HepG2 (cell line): ENCODE results near the gene XPNPEP2. TPM values are rescaled to one million over a fixed set of nuclear protein-coding genes. Genes with fewer than 3 reads are reported as not detected.

ENCODE experiments used
- ARID2 ChIP-seq: sonication (generic); formaldehyde crosslinking; IDR thresholded peaks from 2 replicates; pipeline ENCODE4 v1.8.1; 2022; ENCODE audit warnings: mild to moderate bottlenecking, missing genetic modification reagents, borderline replicate concordance
- CREB1 ChIP-seq, 2 experiments: fragments of 450-650 bp in 1 of 2; IDR thresholded peaks; 2 replicates each; pipeline ENCODE4 v1.6.1; 2016 to 2017; ENCODE audit warnings: control low read depth in 1 of 2, mild to moderate bottlenecking in 1 of 2, missing compliant biosample characterization in 1 of 2, missing genetic modification characterization in 1 of 2
- ELK4 ChIP-seq: sonication (generic); formaldehyde crosslinking; IDR thresholded peaks from 2 replicates; pipeline ENCODE4 v1.9.0; 2021; ENCODE audit warnings: missing genetic modification reagents, borderline replicate concordance
- EP300 ChIP-seq, 3 experiments: sonication (generic) in 1 of 3; formaldehyde crosslinking in 1 of 3; IDR thresholded peaks; 2 replicates each; pipeline versions ENCODE4 v1.5.1 to v1.6.1; 2011 to 2020; ENCODE audit warnings: low read depth in 2 of 3, low read length in 2 of 3, borderline replicate concordance in 1 of 3, improper control_type of control experiment in 1 of 3, mild to moderate bottlenecking in 1 of 3, missing genetic modification reagents in 1 of 3, moderate library complexity in 1 of 3
- HMG20A ChIP-seq: IDR thresholded peaks from 2 replicates; pipeline ENCODE4 v1.6.1; 2016; ENCODE audit warnings: borderline replicate concordance
- HMG20B ChIP-seq: conservative IDR thresholded peaks from 2 replicates; pipeline ENCODE4 v1.6.1; 2016; ENCODE audit warnings: missing genetic modification reagents, missing compliant biosample characterization
- HNF4G ChIP-seq, 2 experiments: sonication (generic) in 1 of 2; formaldehyde crosslinking in 1 of 2; IDR thresholded peaks; 2 replicates each; pipeline versions ENCODE4 v1.4.0 to v1.6.1; 2011 to 2020; ENCODE audit warnings: borderline replicate concordance in 2 of 2, low read depth in 2 of 2, mild to moderate bottlenecking in 2 of 2, low read length in 1 of 2, missing genetic modification reagents in 1 of 2, moderate library complexity in 1 of 2
- HOXA7 ChIP-seq: sonication (generic); formaldehyde crosslinking; IDR thresholded peaks from 2 replicates; pipeline ENCODE4 v1.8.1; 2022; ENCODE audit warnings: mild to moderate bottlenecking, missing genetic modification reagents, moderate library complexity
- MIXL1 ChIP-seq: IDR thresholded peaks from 2 replicates; pipeline ENCODE4 v1.6.1; 2016
- PAXIP1 ChIP-seq: sonication (generic); formaldehyde crosslinking; conservative IDR thresholded peaks from 2 replicates; pipeline ENCODE4 v1.4.0; 2020; ENCODE audit warnings: mild to moderate bottlenecking, missing genetic modification reagents, moderate library complexity
- REL ChIP-seq: sonication (generic); formaldehyde crosslinking; conservative IDR thresholded peaks from 2 replicates; pipeline ENCODE4 v1.8.0; 2022; ENCODE audit warnings: mild to moderate bottlenecking, missing genetic modification reagents, moderate library complexity
- SALL1 ChIP-seq: sonication (generic); formaldehyde crosslinking; IDR thresholded peaks from 2 replicates; pipeline ENCODE4 v1.8.0; 2022; ENCODE audit warnings: mild to moderate bottlenecking, missing genetic modification reagents
- SAP130 ChIP-seq: IDR thresholded peaks from 2 replicates; pipeline ENCODE4 v1.6.1; 2016; ENCODE audit warnings: low read depth
- SMC3 ChIP-seq: IDR thresholded peaks from 2 replicates; pipeline ENCODE4 v1.6.1; 2011; ENCODE audit warnings: low read length, improper control_type of control experiment
- SMYD3 ChIP-seq: sonication (generic); formaldehyde crosslinking; IDR thresholded peaks from 2 replicates; pipeline ENCODE4 v1.8.1; 2023; ENCODE audit warnings: mild to moderate bottlenecking, missing genetic modification reagents
- ZFP82 ChIP-seq: sonication (generic); formaldehyde crosslinking; IDR thresholded peaks from 2 replicates; pipeline ENCODE4 v1.5.1; 2020; ENCODE audit warnings: mild to moderate bottlenecking, missing genetic modification reagents, borderline replicate concordance
- ZNF276 ChIP-seq: sonication (generic); formaldehyde crosslinking; IDR thresholded peaks from 2 replicates; pipeline ENCODE4 v1.4.0; 2020; ENCODE audit warnings: mild to moderate bottlenecking, low read depth, missing genetic modification reagents
- ZNF441 ChIP-seq: sonication (generic); formaldehyde crosslinking; IDR thresholded peaks from 2 replicates; pipeline ENCODE4 v1.7.0; 2021; ENCODE audit warnings: missing genetic modification reagents, borderline replicate concordance
- ZNF530 ChIP-seq: sonication (generic); formaldehyde crosslinking; IDR thresholded peaks from 2 replicates; pipeline ENCODE4 v1.5.0; 2020; ENCODE audit warnings: low read depth, mild to moderate bottlenecking, missing genetic modification reagents
- ZNF543 ChIP-seq: sonication (generic); formaldehyde crosslinking; IDR thresholded peaks from 2 replicates; pipeline ENCODE4 v1.4.0; 2020; ENCODE audit warnings: mild to moderate bottlenecking, missing genetic modification reagents
- ZNF550 ChIP-seq: sonication (generic); formaldehyde crosslinking; IDR thresholded peaks from 2 replicates; pipeline ENCODE4 v1.4.0; 2020; ENCODE audit warnings: mild to moderate bottlenecking, missing genetic modification reagents, borderline replicate concordance
- ZNF672 ChIP-seq: sonication (generic); formaldehyde crosslinking; IDR thresholded peaks from 2 replicates; pipeline ENCODE4 v1.8.1; 2022; ENCODE audit warnings: missing genetic modification reagents
- ZNF709 ChIP-seq: sonication (generic); formaldehyde crosslinking; IDR thresholded peaks from 2 replicates; pipeline ENCODE4 v1.5.0; 2020; ENCODE audit warnings: mild to moderate bottlenecking, missing genetic modification reagents
- polyA plus RNA-seq, 8 experiments: library from polyadenylated mRNA; depleted of rRNA in 3 of 8; stranded (reverse) in 7 of 8; unstranded in 1 of 8; fragments of >200 nt; fragmentation: Illumina TruSeq in 4 of 8; extraction: Trizol in 4 of 8; gene quantifications; 2 replicates each; pipeline versions ENCODE4 v1.2.1 to v1.2.3, GENCODE V29; 2011 to 2016; ENCODE audit warnings: low read depth in 4 of 8, missing spikeins in 1 of 8, mixed read lengths in 1 of 8; ENCODE audit not compliant: insufficient read depth in 1 of 8
- total RNA-seq, 5 experiments: library from RNA; depleted of rRNA; stranded (reverse); fragments of >200 nt; fragmentation: Illumina TruSeq; extraction: Trizol; gene quantifications; 2 replicates each; pipeline ENCODE4 v1.2.3, GENCODE V29; 2016; ENCODE audit warnings: low read depth in 1 of 5

Gene XPNPEP2
- total and polyA plus RNA-seq, 2 of the 13 experiments (the other 11 are each of a cell fraction or from before 2014, with no cell fraction given) = 1.1 to 1.8 TPM

- TF ChIP-seq ZNF530 (CRISPR knock-in tag) = no peak
- TF ChIP-seq REL = no peak
- TF ChIP-seq MIXL1 (CRISPR knock-in tag) = peak; percentile 39; the same call in 1 of the 2 replicates
- no peak for TF ChIP-seq ZNF672 (CRISPR knock-in tag)
- no peak for TF ChIP-seq ZNF550 (CRISPR knock-in tag)
- TF ChIP-seq ELK4 (CRISPR knock-in tag) = no peak
- TF ChIP-seq SAP130 = no peak
- TF ChIP-seq SMYD3 (CRISPR knock-in tag) = no peak
- TF ChIP-seq ZNF709 (CRISPR knock-in tag) = no peak
- TF ChIP-seq SALL1 (CRISPR knock-in tag) = peak; percentile 27; the same call in 1 of the 2 replicates
- TF ChIP-seq HMG20B (CRISPR knock-in tag) = no peak
- no peak for TF ChIP-seq ZNF276 (CRISPR knock-in tag)
- TF ChIP-seq HMG20A (CRISPR knock-in tag) = no peak; the same call in 1 of the 2 replicates
- no peak for TF ChIP-seq SMC3
- TF ChIP-seq ZNF543 (CRISPR knock-in tag) = no peak
- TF ChIP-seq ZFP82 = no peak
- peak in 1 of 2 experiments; percentile 41; a peak in 1 of 4 replicates for TF ChIP-seq EP300 (IDR thresholded peaks at IDR 0.05; ENCODE audit: low read depth in 2 of 2, low read length in 2 of 2)
- TF ChIP-seq EP300 (CRISPR knock-in tag; IDR thresholded peaks at IDR 0.05; ENCODE audit: borderline replicate concordance) = no peak
- peak; percentile 58; the same call in 1 of the 2 replicates for TF ChIP-seq HNF4G (IDR thresholded peaks at IDR 0.05; ENCODE audit: borderline replicate concordance, low read depth, low read length)
- TF ChIP-seq HNF4G (CRISPR knock-in tag; IDR thresholded peaks at IDR 0.05; ENCODE audit: borderline replicate concordance, low read depth) = no peak
- TF ChIP-seq CREB1 (IDR thresholded peaks at IDR 0.05) = no peak
- no peak for TF ChIP-seq CREB1 (CRISPR knock-in tag; IDR thresholded peaks at IDR 0.05)
- TF ChIP-seq HOXA7 (CRISPR knock-in tag) = no peak
- peak; percentile 83 for TF ChIP-seq PAXIP1 (CRISPR knock-in tag)
- no peak for TF ChIP-seq ARID2 (CRISPR knock-in tag)
- TF ChIP-seq ZNF441 (CRISPR knock-in tag) = no peak
Observed at GRCh38 chrX:129773649-129774458, 35.1 kb downstream of the XPNPEP2 start (continued).
